GM06990 (cell line): ENCODE data around the gene RPS6KB1.
"Not testable (repeated sequence)": the region's sequence is repeated elsewhere in the genome, so short reads cannot be mapped to it uniquely, and the experiment has no call there.

Experiments
- DNase-seq: peaks from one replicate; pipeline ENCODE4 v3.0.0-alpha.2; 2011; ENCODE audit not compliant: insufficient read length; ENCODE audit errors: extremely low read depth
- H3K27me3 ChIP-seq: replicated peaks from 2 replicates; pipeline ENCODE4 v1.6.0; 2011; ENCODE audit warnings: low read length; ENCODE audit not compliant: control insufficient read depth, insufficient read depth
- H3K36me3 ChIP-seq: 2 replicates; pipeline ENCODE4 v1.5.1; 2011; ENCODE audit warnings: low read length; ENCODE audit not compliant: control insufficient read depth, insufficient read depth
- H3K4me3 ChIP-seq: replicated peaks from 2 replicates; pipeline ENCODE4 v1.5.1; 2011; ENCODE audit warnings: low read depth, mild to moderate bottlenecking, control low read depth, low read length
- CTCF ChIP-seq: IDR thresholded peaks from 2 replicates; pipeline ENCODE4 v1.5.1; 2011; ENCODE audit warnings: low read length, control low read depth, mild to moderate bottlenecking, inconsistent platforms; ENCODE audit not compliant: insufficient read depth, poor library complexity, severe bottlenecking

Gene RPS6KB1

GRCh38 chr17:59941131-59941530 is 48.2 kb downstream of the RPS6KB1 start:
- no peak for TF ChIP-seq CTCF
- Histone ChIP-seq H3K27me3 (no peaks in the 10 kb centered on the region), H3K4me3 (no peak overlapping the region), H3K36me3 (peaks cover 3% of the 10 kb centered on the region)
- DNase-seq = no peak

GRCh38 chr17:59946433-59946832 is 53.5 kb downstream of the RPS6KB1 start:
- H3K27me3 ChIP-seq, H3K4me3 ChIP-seq, DNase-seq, H3K36me3 ChIP-seq: not testable (repeated sequence)

GRCh38 chr17:59947310-59947709 is 54.4 kb downstream of the RPS6KB1 start:
- H3K4me3 ChIP-seq, H3K36me3 ChIP-seq, H3K27me3 ChIP-seq, DNase-seq: not testable (repeated sequence)

- H3K36me3 ChIP-seq = peaks cover 3% of the 10 kb centered on the region; the same call in 1 of the 2 replicates
- TF ChIP-seq CTCF = no peak
- DNase-seq = no peak
- H3K4me3 ChIP-seq = no peak overlapping the region
- no peaks in the 10 kb centered on the region for H3K27me3 ChIP-seq
Measured at GRCh38 chr17:59950049-59950448, 57.1 kb downstream of the RPS6KB1 start.

- Histone ChIP-seq H3K27me3 (no peaks in the 10 kb centered on the region), H3K36me3 (no peaks in the 10 kb centered on the region), H3K4me3 (no peak overlapping the region)
- no peak for DNase-seq
- no peak for TF ChIP-seq CTCF
Measured at GRCh38 chr17:59954856-59955255, 61.9 kb downstream of the RPS6KB1 start.

GRCh38 chr17:59959574-59959973 is 66.7 kb downstream of the RPS6KB1 start:
- H3K36me3 ChIP-seq, DNase-seq, H3K4me3 ChIP-seq, H3K27me3 ChIP-seq: not testable (repeated sequence)

- no peaks in the 10 kb centered on the region for H3K27me3 ChIP-seq
- TF ChIP-seq CTCF = no peak
- H3K36me3 ChIP-seq = no peaks in the 10 kb centered on the region
- no peak for DNase-seq
- H3K4me3 ChIP-seq = no peak overlapping the region
Measured at GRCh38 chr17:59962739-59963318, 69.9 kb downstream of the RPS6KB1 start.
